ENCODE measurements around the gene GRAMD2B.

- TF ChIP-seq CTCF (IDR thresholded peaks at IDR 0.05) (no peak), POLR2A (IDR thresholded peaks at IDR 0.05) (no peak)
These were observed 96.7 kb downstream of the GRAMD2B start for GRCh38 chr5:126519637-126520592.
